SU-DHL-6 (cell line): ENCODE data around the gene HJURP.

Experiments used
- H2AFZ ChIP-seq: fragments of 200-600 bp; sonication (generic); 2 replicates; pipeline ENCODE4 v1.6.1; 2014; ENCODE audit warnings: low read depth, mild to moderate bottlenecking, moderate library complexity, mixed read lengths, antibody characterized with exemption, low read length; ENCODE audit not compliant: severe bottlenecking
- H3F3A ChIP-seq: fragments of 200-600 bp; shearing (Covaris generic); 2 replicates; pipeline ENCODE4 v1.6.0; 2016; ENCODE audit warnings: antibody characterized with exemption, mild to moderate bottlenecking; ENCODE audit not compliant: insufficient read depth
- H3K27ac ChIP-seq: fragments of 200-600 bp; sonication (generic); 2 replicates; pipeline ENCODE4 v1.5.1; 2016; ENCODE audit warnings: low read depth, mild to moderate bottlenecking, low read length, moderate library complexity, mixed read lengths
- H3K27me3 ChIP-seq: fragments of 200-600 bp; sonication (generic), shearing (Covaris generic); 2 replicates; pipeline ENCODE4 v1.6.0; 2014; ENCODE audit warnings: mild to moderate bottlenecking, low read length
- H3K36me3 ChIP-seq: fragments of 200-600 bp; sonication (generic); 2 replicates; pipeline ENCODE4 v1.6.1; 2014; ENCODE audit warnings: mild to moderate bottlenecking, low read length, mixed read lengths
- H3K4me2 ChIP-seq: fragments of 300-600, 200-600 bp; shearing (Covaris generic), sonication (generic); 2 replicates; pipeline ENCODE4 v1.6.0; 2014; ENCODE audit warnings: low read length, low read depth, mild to moderate bottlenecking; ENCODE audit not compliant: poor library complexity, severe bottlenecking
- H3K4me3 ChIP-seq: fragments of 200-600 bp; sonication (generic); 2 replicates; pipeline ENCODE4 v1.5.1; 2014; ENCODE audit warnings: antibody characterized with exemption, low read length, mild to moderate bottlenecking, mixed read lengths; ENCODE audit not compliant: insufficient read depth, poor library complexity, severe bottlenecking
- H3K79me2 ChIP-seq: fragments of 200-600 bp; sonication (generic); 2 replicates; pipeline ENCODE4 v1.6.1; 2014; ENCODE audit warnings: mild to moderate bottlenecking, low read length, moderate library complexity; ENCODE audit not compliant: insufficient read depth
- H3K9ac ChIP-seq: fragments of 200-600 bp; sonication (generic); 2 replicates; pipeline ENCODE4 v1.7.0; 2014; ENCODE audit warnings: mild to moderate bottlenecking, low read length
- H3K9me2 ChIP-seq: fragments of 200-600 bp; sonication (generic); replicated peaks from 2 replicates; pipeline ENCODE4 v1.6.1; 2014; ENCODE audit warnings: low read length; ENCODE audit not compliant: insufficient read depth
- H3K9me3 ChIP-seq: fragments of 200-600 bp; sonication (generic); 2 replicates; pipeline ENCODE4 v1.6.1; 2014; ENCODE audit warnings: low read length, mixed read lengths; ENCODE audit not compliant: insufficient read depth
- H4K20me1 ChIP-seq: fragments of 200-600 bp; sonication (generic); 2 replicates; pipeline ENCODE4 v1.6.1; 2014; ENCODE audit warnings: low read depth, mild to moderate bottlenecking, antibody characterized with exemption, low read length, moderate library complexity, mixed read lengths
- EZH2phosphoT487 ChIP-seq: fragments of 200-600 bp; sonication (generic), shearing (Covaris generic); conservative IDR thresholded peaks from 2 replicates; pipeline ENCODE4 v1.6.1; 2018; ENCODE audit warnings: mild to moderate bottlenecking, antibody characterized with exemption, low read length, moderate library complexity, mixed read lengths
- TF ChIP-seq, protein P1 (sequence below): fragments of 200-600 bp; sonication (generic); IDR thresholded peaks from one replicate; pipeline ENCODE4 v1.5.1; 2017; ENCODE audit warnings: antibody characterized with exemption, mild to moderate bottlenecking, low read length, moderate library complexity; ENCODE audit not compliant: insufficient read depth, poor library complexity, severe bottlenecking

HJURP gene

DNA sequence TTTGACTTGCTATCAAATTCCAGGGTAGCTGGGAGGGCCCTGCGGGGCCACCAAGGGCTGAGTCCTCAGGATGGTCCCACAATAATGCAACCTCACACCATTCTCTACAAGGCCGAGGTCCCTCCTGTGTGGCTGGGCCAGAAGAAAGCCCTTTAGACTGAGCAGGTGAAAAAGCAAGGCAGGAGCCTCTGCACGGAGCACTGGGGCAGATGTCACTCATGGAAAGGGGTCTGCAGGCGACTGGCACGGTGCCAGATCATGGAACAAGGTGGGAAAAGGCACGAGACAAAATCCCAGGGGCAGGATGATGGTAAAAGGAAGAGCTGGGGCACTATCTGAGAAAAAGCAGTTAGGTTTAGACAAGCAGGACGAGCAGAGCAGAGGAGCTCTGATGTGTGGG is 16.1 kb downstream of the HJURP start:
- H3K9me2 ChIP-seq: no peaks in the 10 kb centered on the region
- peaks cover 70% of the 10 kb centered on the region for H3K79me2 ChIP-seq
- peaks cover 44% of the 10 kb centered on the region for H3K36me3 ChIP-seq
- H3K27me3 ChIP-seq: no peaks in the 10 kb centered on the region
- H3K4me2 ChIP-seq: peak overlapping the region; percentile 30
- H4K20me1 ChIP-seq: no peaks in the 10 kb centered on the region; the same call in 1 of the 2 replicates
- H2AFZ ChIP-seq: no peak overlapping the region
- no peaks in the 10 kb centered on the region for H3K9me3 ChIP-seq
- no peak overlapping the region for H3K9ac ChIP-seq
- peak overlapping the region; percentile 32 for H3K27ac ChIP-seq
- no peak overlapping the region for H3K4me3 ChIP-seq
- peaks cover 38% of the 10 kb centered on the region for H3F3A ChIP-seq
- TF ChIP-seq, protein P1, sequence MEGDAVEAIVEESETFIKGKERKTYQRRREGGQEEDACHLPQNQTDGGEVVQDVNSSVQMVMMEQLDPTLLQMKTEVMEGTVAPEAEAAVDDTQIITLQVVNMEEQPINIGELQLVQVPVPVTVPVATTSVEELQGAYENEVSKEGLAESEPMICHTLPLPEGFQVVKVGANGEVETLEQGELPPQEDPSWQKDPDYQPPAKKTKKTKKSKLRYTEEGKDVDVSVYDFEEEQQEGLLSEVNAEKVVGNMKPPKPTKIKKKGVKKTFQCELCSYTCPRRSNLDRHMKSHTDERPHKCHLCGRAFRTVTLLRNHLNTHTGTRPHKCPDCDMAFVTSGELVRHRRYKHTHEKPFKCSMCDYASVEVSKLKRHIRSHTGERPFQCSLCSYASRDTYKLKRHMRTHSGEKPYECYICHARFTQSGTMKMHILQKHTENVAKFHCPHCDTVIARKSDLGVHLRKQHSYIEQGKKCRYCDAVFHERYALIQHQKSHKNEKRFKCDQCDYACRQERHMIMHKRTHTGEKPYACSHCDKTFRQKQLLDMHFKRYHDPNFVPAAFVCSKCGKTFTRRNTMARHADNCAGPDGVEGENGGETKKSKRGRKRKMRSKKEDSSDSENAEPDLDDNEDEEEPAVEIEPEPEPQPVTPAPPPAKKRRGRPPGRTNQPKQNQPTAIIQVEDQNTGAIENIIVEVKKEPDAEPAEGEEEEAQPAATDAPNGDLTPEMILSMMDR: no peak

DNA sequence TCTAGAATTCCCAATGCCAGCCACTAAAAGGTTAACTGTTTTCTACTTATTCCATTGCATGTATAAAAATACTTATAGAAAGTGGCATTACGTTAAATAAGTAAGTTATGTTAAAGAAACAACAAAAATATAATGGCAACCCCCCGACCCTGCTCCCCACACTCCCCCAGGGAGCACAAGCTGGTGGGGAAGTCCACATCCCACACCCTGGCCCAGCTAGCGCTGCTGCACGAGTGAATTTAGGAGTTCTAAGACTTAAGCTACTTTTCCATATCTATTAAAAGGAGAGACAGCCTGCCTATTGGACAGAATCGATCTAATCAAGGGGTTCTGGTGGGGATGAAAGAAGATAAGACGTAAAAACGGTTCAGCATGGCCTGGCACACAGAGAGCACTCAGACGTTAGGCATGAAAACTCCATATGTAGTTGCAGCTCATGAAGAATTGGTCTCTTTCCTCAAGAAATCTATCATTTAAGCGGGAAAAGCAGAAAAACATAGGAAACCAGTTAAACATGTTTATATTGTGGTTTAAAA is 16.6 kb downstream of the HJURP start:
- TF ChIP-seq EZH2phosphoT487: no peak
- TF ChIP-seq, protein P1: no peak
- Histone ChIP-seq H3K27me3 (no peaks in the 10 kb centered on the region), H3K36me3 (peaks cover 39% of the 10 kb centered on the region), H2AFZ (no peak overlapping the region), H3K4me2 (peak overlapping the region; percentile 8), H3K27ac (peak overlapping the region; percentile 32; the same call in 1 of the 2 replicates), H3K9ac (no peak overlapping the region), H4K20me1 (no peaks in the 10 kb centered on the region; the same call in 1 of the 2 replicates), H3K9me3 (no peaks in the 10 kb centered on the region), H3K4me3 (no peak overlapping the region), H3K79me2 (peaks cover 65% of the 10 kb centered on the region), H3F3A (peaks cover 43% of the 10 kb centered on the region), H3K9me2 (no peaks in the 10 kb centered on the region)

DNA sequence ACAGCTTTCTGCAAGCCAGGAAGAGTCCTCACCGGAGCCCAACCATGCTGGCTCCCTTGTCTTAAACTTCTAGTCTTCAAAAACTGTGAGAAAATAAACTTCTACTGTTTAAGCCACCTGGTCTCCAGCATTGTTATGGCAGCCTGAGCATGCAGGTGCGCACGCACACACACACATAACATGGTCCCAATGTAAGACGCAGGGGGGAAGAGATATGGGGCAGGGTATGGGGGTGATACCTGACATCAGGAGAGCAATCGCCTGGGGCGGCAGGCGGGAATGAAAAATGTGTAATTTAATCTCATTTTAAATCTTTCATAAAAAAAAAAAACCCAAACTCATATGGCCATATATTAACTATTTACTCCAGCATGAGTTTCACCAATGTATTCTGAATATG is 18.0 kb downstream of the HJURP start:
- H3K79me2 ChIP-seq: peaks cover 51% of the 10 kb centered on the region
- no peaks in the 10 kb centered on the region; the same call in 1 of the 2 replicates for H4K20me1 ChIP-seq
- TF ChIP-seq EZH2phosphoT487: no peak
- TF ChIP-seq, protein P1: no peak

More for the DNA sequence above, 18.0 kb downstream of the HJURP start:
- Histone ChIP-seq H3K9ac (no peak overlapping the region), H3K9me2 (no peaks in the 10 kb centered on the region), H3K27ac (peak overlapping the region; percentile 90), H3K4me2 (peak overlapping the region; percentile 1), H3K4me3 (no peak overlapping the region), H2AFZ (no peak overlapping the region), H3K36me3 (peaks cover 26% of the 10 kb centered on the region), H3K9me3 (no peaks in the 10 kb centered on the region), H3F3A (peaks cover 57% of the 10 kb centered on the region), H3K27me3 (no peaks in the 10 kb centered on the region)
